ENCODE measurements around the gene MYEOV.

The MYEOV gene

GRCh38 chr11:69286374-69287371, 7.3 kb upstream of the MYEOV start:
- no CpG with 5 or more reads among the region's 38 CpGs for WGBS (ENCODE audit: insufficient coverage, insufficient read length)
- no peak for DNase-seq (ENCODE audit: low read depth, low spot score)
- Histone ChIP-seq H3K36me3 (ENCODE audit: control insufficient read depth, insufficient read depth, low read length) (no peaks in the 10 kb centered on the region), H3K27ac (ENCODE audit: low read length) (no peak overlapping the region), H3K4me1 (ENCODE audit: control insufficient read depth, insufficient read depth, low read length) (peaks cover 7% of the 10 kb centered on the region; the same call in 1 of the 2 replicates), H3K9me3 (ENCODE audit: control insufficient read depth, insufficient read depth, low read length) (no peaks in the 10 kb centered on the region), H3K4me3 (ENCODE audit: low read length) (no peak overlapping the region), H3K27me3 (ENCODE audit: control insufficient read depth, insufficient read depth, low read length) (no peaks in the 10 kb centered on the region)

- WGBS (ENCODE audit: insufficient coverage, insufficient read length), result no CpG with 5 or more reads among the region's 20 CpGs
- no peaks in the 10 kb centered on the region for H3K9me3 ChIP-seq (ENCODE audit: control insufficient read depth, insufficient read depth, low read length)
- H3K4me1 ChIP-seq (ENCODE audit: control insufficient read depth, insufficient read depth, low read length), result peaks cover 7% of the 10 kb centered on the region; the same call in 1 of the 2 replicates
- H3K27ac ChIP-seq (ENCODE audit: low read length), result no peak overlapping the region
- no peaks in the 10 kb centered on the region for H3K36me3 ChIP-seq (ENCODE audit: control insufficient read depth, insufficient read depth, low read length)
- no peaks in the 10 kb centered on the region for H3K27me3 ChIP-seq (ENCODE audit: control insufficient read depth, insufficient read depth, low read length)
- no peak overlapping the region for H3K4me3 ChIP-seq (ENCODE audit: low read length)
- no peak for DNase-seq (ENCODE audit: low read depth, low spot score)
These were observed 5.7 kb upstream of the MYEOV start for GRCh38 chr11:69287968-69288882.

- H3K36me3 ChIP-seq (ENCODE audit: control insufficient read depth, insufficient read depth, low read length), result no peaks in the 10 kb centered on the region
- no peak overlapping the region for H3K4me3 ChIP-seq (ENCODE audit: low read length)
- no peak overlapping the region for H3K27ac ChIP-seq (ENCODE audit: low read length)
- H3K27me3 ChIP-seq (ENCODE audit: control insufficient read depth, insufficient read depth, low read length), result no peaks in the 10 kb centered on the region
- peaks cover 7% of the 10 kb centered on the region; the same call in 1 of the 2 replicates for H3K4me1 ChIP-seq (ENCODE audit: control insufficient read depth, insufficient read depth, low read length)
- WGBS (ENCODE audit: insufficient coverage, insufficient read length), result no CpG with 5 or more reads among the region's 2 CpGs
- H3K9me3 ChIP-seq (ENCODE audit: control insufficient read depth, insufficient read depth, low read length), result no peaks in the 10 kb centered on the region
- DNase-seq (ENCODE audit: low read depth, low spot score), result no peak
These were observed 5.1 kb upstream of the MYEOV start for GRCh38 chr11:69288883-69289242.

- no CpG with 5 or more reads among the region's 3 CpGs for WGBS (ENCODE audit: insufficient coverage, insufficient read length)
- no peaks in the 10 kb centered on the region for H3K9me3 ChIP-seq (ENCODE audit: control insufficient read depth, insufficient read depth, low read length)
- H3K27ac ChIP-seq (ENCODE audit: low read length), result no peak overlapping the region
- H3K4me3 ChIP-seq (ENCODE audit: low read length), result no peak overlapping the region
- H3K27me3 ChIP-seq (ENCODE audit: control insufficient read depth, insufficient read depth, low read length), result no peaks in the 10 kb centered on the region
- DNase-seq (ENCODE audit: low read depth, low spot score), result no peak
- no peaks in the 10 kb centered on the region for H3K36me3 ChIP-seq (ENCODE audit: control insufficient read depth, insufficient read depth, low read length)
- H3K4me1 ChIP-seq (ENCODE audit: control insufficient read depth, insufficient read depth, low read length), result peaks cover 10% of the 10 kb centered on the region; the same call in 1 of the 2 replicates
These were observed 3.1 kb upstream of the MYEOV start for GRCh38 chr11:69290806-69291205.

GRCh38 chr11:69291459-69292110, 2.4 kb upstream of the MYEOV start:
- no peak overlapping the region for H3K27ac ChIP-seq (ENCODE audit: low read length)
- WGBS (ENCODE audit: insufficient coverage, insufficient read length), result 97% methylated on average over 3 of the region's 4 CpGs
- no peaks in the 10 kb centered on the region for H3K36me3 ChIP-seq (ENCODE audit: control insufficient read depth, insufficient read depth, low read length)
- H3K4me1 ChIP-seq (ENCODE audit: control insufficient read depth, insufficient read depth, low read length), result peaks cover 8% of the 10 kb centered on the region; the same call in 1 of the 2 replicates
- DNase-seq (ENCODE audit: low read depth, low spot score), result no peak
- no peaks in the 10 kb centered on the region for H3K9me3 ChIP-seq (ENCODE audit: control insufficient read depth, insufficient read depth, low read length)
- H3K4me3 ChIP-seq (ENCODE audit: low read length), result no peak overlapping the region
- H3K27me3 ChIP-seq (ENCODE audit: control insufficient read depth, insufficient read depth, low read length), result no peaks in the 10 kb centered on the region

GRCh38 chr11:69292221-69292648, 1.7 kb upstream of the MYEOV start:
- Histone ChIP-seq H3K9me3 (ENCODE audit: control insufficient read depth, insufficient read depth, low read length) (no peaks in the 10 kb centered on the region), H3K27me3 (ENCODE audit: control insufficient read depth, insufficient read depth, low read length) (no peaks in the 10 kb centered on the region), H3K4me3 (ENCODE audit: low read length) (no peak overlapping the region), H3K27ac (ENCODE audit: low read length) (no peak overlapping the region), H3K4me1 (ENCODE audit: control insufficient read depth, insufficient read depth, low read length) (peaks cover 5% of the 10 kb centered on the region; the same call in 1 of the 2 replicates), H3K36me3 (ENCODE audit: control insufficient read depth, insufficient read depth, low read length) (no peaks in the 10 kb centered on the region)
- DNase-seq (ENCODE audit: low read depth, low spot score), result no peak
- WGBS (ENCODE audit: insufficient coverage, insufficient read length), result no CpG with 5 or more reads among the region's 8 CpGs

- DNase-seq (ENCODE audit: low read depth, low spot score), result no peak
- no peak overlapping the region for H3K4me3 ChIP-seq (ENCODE audit: low read length)
- no peak overlapping the region for H3K27ac ChIP-seq (ENCODE audit: low read length)
- H3K4me1 ChIP-seq (ENCODE audit: control insufficient read depth, insufficient read depth, low read length), result 0 out of 2 replicates have a peak, but pooled peaks cover 2% of the 10 kb centered on the region
- H3K36me3 ChIP-seq (ENCODE audit: control insufficient read depth, insufficient read depth, low read length), result no peaks in the 10 kb centered on the region
- H3K9me3 ChIP-seq (ENCODE audit: control insufficient read depth, insufficient read depth, low read length), result no peaks in the 10 kb centered on the region
- no peaks in the 10 kb centered on the region for H3K27me3 ChIP-seq (ENCODE audit: control insufficient read depth, insufficient read depth, low read length)
- no CpG with 5 or more reads among the region's 8 CpGs for WGBS (ENCODE audit: insufficient coverage, insufficient read length)
These were observed 868 bp upstream of the MYEOV start for GRCh38 chr11:69293087-69293486.

GRCh38 chr11:69294571-69295078, 670 bp downstream of the MYEOV start:
- DNase-seq (ENCODE audit: low read depth, low spot score), result no peak
- no peaks in the 10 kb centered on the region for H3K27me3 ChIP-seq (ENCODE audit: control insufficient read depth, insufficient read depth, low read length)
- H3K9me3 ChIP-seq (ENCODE audit: control insufficient read depth, insufficient read depth, low read length), result no peaks in the 10 kb centered on the region
- peaks cover 2% of the 10 kb centered on the region; the same call in 1 of the 2 replicates for H3K4me1 ChIP-seq (ENCODE audit: control insufficient read depth, insufficient read depth, low read length)
- no peak overlapping the region for H3K27ac ChIP-seq (ENCODE audit: low read length)
- no peak overlapping the region for H3K4me3 ChIP-seq (ENCODE audit: low read length)
- no peaks in the 10 kb centered on the region for H3K36me3 ChIP-seq (ENCODE audit: control insufficient read depth, insufficient read depth, low read length)
- no CpG with 5 or more reads among the region's 8 CpGs for WGBS (ENCODE audit: insufficient coverage, insufficient read length)

GRCh38 chr11:69295079-69295994, 1.4 kb downstream of the MYEOV start:
- Histone ChIP-seq H3K9me3 (ENCODE audit: control insufficient read depth, insufficient read depth, low read length) (no peaks in the 10 kb centered on the region), H3K36me3 (ENCODE audit: control insufficient read depth, insufficient read depth, low read length) (no peaks in the 10 kb centered on the region), H3K4me3 (ENCODE audit: low read length) (no peak overlapping the region), H3K27me3 (ENCODE audit: control insufficient read depth, insufficient read depth, low read length) (no peaks in the 10 kb centered on the region), H3K4me1 (ENCODE audit: control insufficient read depth, insufficient read depth, low read length) (peaks cover 2% of the 10 kb centered on the region; the same call in 1 of the 2 replicates), H3K27ac (ENCODE audit: low read length) (no peak overlapping the region)
- WGBS (ENCODE audit: insufficient coverage, insufficient read length), result no CpG with 5 or more reads among the region's 31 CpGs
- DNase-seq (ENCODE audit: low read depth, low spot score), result no peak

All from iPS DF 6.9 (cell line).